NCI-H146 (cell line): Measurements from ENCODE around the gene MAEA.

Experiments
- DNase-seq: peaks from one replicate; lab custom pipeline; 2025; lab: John Stamatoyannopoulos, UW

The MAEA gene

GRCh38 chr4:1289207-1290164 is at the start of gene MAEA:
MAEA (plus strand) TSS chr4:1289891; CDS start chr4:1289914, 23 bp downstream.
- DNase-seq = peak; percentile 96

GRCh38 chr4:1239950-1240307 is 49.8 kb upstream of the MAEA start:
- no peak for DNase-seq

GRCh38 chr4:1240721-1241465 is 48.8 kb upstream of the MAEA start:
- no peak for DNase-seq

GRCh38 chr4:1241466-1241935 is 48.2 kb upstream of the MAEA start:
- no peak for DNase-seq

- no peak for DNase-seq
These were observed 47.7 kb upstream of the MAEA start for GRCh38 chr4:1241936-1242505.

- no peak for DNase-seq
These were observed 46.9 kb upstream of the MAEA start for GRCh38 chr4:1242506-1243450.

GRCh38 chr4:1243451-1244080 is 46.1 kb upstream of the MAEA start:
- DNase-seq = no peak

- no peak for DNase-seq
These were observed 45.4 kb upstream of the MAEA start for GRCh38 chr4:1244081-1244977.

- DNase-seq = no peak
These were observed 44.7 kb upstream of the MAEA start for GRCh38 chr4:1244978-1245471.

GRCh38 chr4:1245481-1246051 is 44.1 kb upstream of the MAEA start:
- DNase-seq = no peak

- DNase-seq = no peak
These were observed 43.4 kb upstream of the MAEA start for GRCh38 chr4:1246111-1246881.

GRCh38 chr4:1246901-1247863 is 42.5 kb upstream of the MAEA start:
- peak; percentile 36 for DNase-seq

- peak; percentile 66 for DNase-seq
These were observed 41.8 kb upstream of the MAEA start for GRCh38 chr4:1247864-1248244.

GRCh38 chr4:1248245-1249147 is 41.2 kb upstream of the MAEA start, which contains the start of gene CTBP1:
CTBP1 (minus strand) TSS chr4:1249130; CDS start chr4:1241331, 7,799 bp downstream.
- DNase-seq = peak; percentile 80

GRCh38 chr4:1249148-1249730 is 40.5 kb upstream of the MAEA start:
- peak; percentile 81 for DNase-seq
